Smooth muscle cell (in vitro differentiated cells): Measurements from ENCODE around the gene GOLGA8B. TPM values are rescaled to one million over a fixed set of nuclear protein-coding genes. Genes with fewer than 3 reads are reported as not detected.
"Not testable (repeated sequence)": the region's sequence is repeated elsewhere in the genome, so short reads cannot be mapped to it uniquely, and the experiment has no call there.

Experiments
- DNase-seq: peaks from one replicate; lab custom pipeline; 2025; ENCODE audit not compliant: unreplicated experiment; lab: John Stamatoyannopoulos, UW
- H2AFZ ChIP-seq: fragments of 200-600 bp; sonication (generic); 2 replicates; pipeline ENCODE4 v1.6.0; 2016; ENCODE audit warnings: antibody characterized with exemption, low read depth, mild to moderate bottlenecking
- H3F3A ChIP-seq: fragments of 200-600 bp; sonication (generic); 2 replicates; pipeline ENCODE4 v1.6.0; 2017; ENCODE audit warnings: antibody characterized with exemption, low read depth
- H3K27ac ChIP-seq: fragments of 200-600 bp; sonication (generic); 2 replicates; pipeline ENCODE4 v1.5.1; 2016; ENCODE audit warnings: low read depth, mild to moderate bottlenecking
- H3K27me3 ChIP-seq: fragments of 200-600 bp; sonication (generic); 2 replicates; pipeline ENCODE4 v1.6.1; 2016; ENCODE audit warnings: low read depth, mild to moderate bottlenecking
- H3K36me3 ChIP-seq: fragments of 200-600 bp; sonication (generic); 2 replicates; pipeline ENCODE4 v1.5.1; 2016; ENCODE audit warnings: low read depth
- H3K4me1 ChIP-seq: fragments of 200-600 bp; sonication (generic); 2 replicates; pipeline ENCODE4 v1.5.1; 2016; ENCODE audit warnings: low read depth
- H3K4me2 ChIP-seq: fragments of 200-600 bp; sonication (generic); 2 replicates; pipeline ENCODE4 v1.6.0; 2016; ENCODE audit warnings: mild to moderate bottlenecking
- H3K4me3 ChIP-seq: fragments of 200-600 bp; sonication (generic); 2 replicates; pipeline ENCODE4 v1.5.1; 2016; ENCODE audit warnings: mild to moderate bottlenecking
- H3K79me2 ChIP-seq: fragments of 200-600 bp; sonication (generic); 2 replicates; pipeline ENCODE4 v1.6.0; 2016; ENCODE audit warnings: low read depth, mild to moderate bottlenecking
- H3K9ac ChIP-seq: fragments of 200-600 bp; sonication (generic); 2 replicates; pipeline ENCODE4 v1.6.0; 2016; ENCODE audit warnings: low read depth
- H3K9me3 ChIP-seq: fragments of 200-600 bp; sonication (generic); replicated peaks from 2 replicates; pipeline ENCODE4 v1.5.1; 2016; ENCODE audit warnings: low read depth
- H4K20me1 ChIP-seq: fragments of 200-600 bp; sonication (generic); 2 replicates; pipeline ENCODE4 v1.6.0; 2016; ENCODE audit warnings: low read depth
- CTCF ChIP-seq: fragments of 200-600 bp; sonication (generic); IDR thresholded peaks from 2 replicates; pipeline ENCODE4 v1.5.1; 2017; ENCODE audit warnings: borderline replicate concordance, mild to moderate bottlenecking, antibody characterized with exemption; ENCODE audit not compliant: insufficient read depth, poor library complexity, severe bottlenecking
- WGBS: methylation state at CpG from one replicate; pipeline ENCODE4 v1.1.7; 2016; ENCODE audit warnings: low lambda C conversion rate; 5-methylcytosine and 5-hydroxymethylcytosine counted together
- polyA plus RNA-seq: library from polyadenylated mRNA; unstranded; fragments of >200 nt; fragmentation: Nextera tagmentation; extraction: Ambion mirVana; gene quantifications from 2 replicates; pipeline ENCODE4 v1.2.1, GENCODE V29; 2016
- total RNA-seq: library from RNA; depleted of rRNA; stranded (reverse); fragments of >200 nt; gene quantifications from 2 replicates; pipeline ENCODE4 v1.2.3, GENCODE V29; 2014

The GOLGA8B gene
- total and polyA plus RNA-seq, 2 experiments from 2014 or later = 23.0 to 31.4 TPM

GRCh38 chr15:34582461-34583371 lies 735 bp downstream of the GOLGA8B start:
- TF ChIP-seq CTCF = no peak
- DNase-seq = no peak
- H3K27me3 ChIP-seq = no peaks in the 10 kb centered on the region
- H3K79me2 ChIP-seq = no peaks in the 10 kb centered on the region
- H3F3A ChIP-seq = no peaks in the 10 kb centered on the region
- 12% methylated on average over 37 of the region's 70 CpGs for WGBS
- peak overlapping the region; percentile 92 for H3K4me2 ChIP-seq
- H3K36me3 ChIP-seq = no peaks in the 10 kb centered on the region
- H3K27ac ChIP-seq = no peak overlapping the region
- H3K9ac ChIP-seq = peak overlapping the region; percentile 37
- H2AFZ ChIP-seq = peak overlapping the region; percentile 98
- H3K4me3 ChIP-seq = peak overlapping the region; percentile 72
- peaks cover 2% of the 10 kb centered on the region for H4K20me1 ChIP-seq
- peaks cover 7% of the 10 kb centered on the region for H3K4me1 ChIP-seq
- H3K9me3 ChIP-seq = no peaks in the 10 kb centered on the region

GRCh38 chr15:34581687-34582460 lies 1.6 kb downstream of the GOLGA8B start:
- not testable (repeated sequence) for H4K20me1 ChIP-seq, H3K4me1 ChIP-seq, DNase-seq, H3K27ac ChIP-seq, H3K9ac ChIP-seq, H3F3A ChIP-seq, H3K9me3 ChIP-seq, H3K79me2 ChIP-seq, H3K36me3 ChIP-seq, H3K27me3 ChIP-seq
- H3K4me2 ChIP-seq = peak overlapping the region; percentile 92
- peak overlapping the region; percentile 72 for H3K4me3 ChIP-seq
- peak overlapping the region; percentile 98 for H2AFZ ChIP-seq
- WGBS = 88% methylated on average over 15 of the region's 15 CpGs

- H3K4me1 ChIP-seq = peaks cover 7% of the 10 kb centered on the region
- H4K20me1 ChIP-seq = peaks cover 6% of the 10 kb centered on the region
- H3K9me3 ChIP-seq = no peaks in the 10 kb centered on the region
- H2AFZ ChIP-seq = no peak overlapping the region
- no peak for DNase-seq
- TF ChIP-seq CTCF = no peak
- H3K27ac ChIP-seq = no peak overlapping the region
- no peaks in the 10 kb centered on the region for H3K79me2 ChIP-seq
- no peak overlapping the region for H3K9ac ChIP-seq
- no peak overlapping the region for H3K4me3 ChIP-seq
- H3K4me2 ChIP-seq = no peak overlapping the region
- no peaks in the 10 kb centered on the region for H3K36me3 ChIP-seq
- no peaks in the 10 kb centered on the region for H3F3A ChIP-seq
- no peaks in the 10 kb centered on the region for H3K27me3 ChIP-seq
- 97% methylated on average over 9 of the region's 9 CpGs for WGBS
Observed at GRCh38 chr15:34581043-34581365, 2.4 kb downstream of the GOLGA8B start.

GRCh38 chr15:34580251-34581042 lies 3.0 kb downstream of the GOLGA8B start:
- not testable (repeated sequence) for H2AFZ ChIP-seq, H3K4me3 ChIP-seq, DNase-seq, H3K79me2 ChIP-seq, H3K9ac ChIP-seq, H3K4me1 ChIP-seq, H3K9me3 ChIP-seq, H3K27me3 ChIP-seq, H3F3A ChIP-seq, H3K4me2 ChIP-seq, H3K27ac ChIP-seq, H3K36me3 ChIP-seq
- 96% methylated on average over 12 of the region's 15 CpGs for WGBS
- peaks cover 10% of the 10 kb centered on the region for H4K20me1 ChIP-seq
